ENCODE measurements around the gene MEIS2.

MEIS2 gene

GRCh38 chr15:37112971-37113670 is 12.8 kb upstream of the MEIS2 start:
- DNase-seq (ENCODE audit: low spot score), result no peak

- DNase-seq (ENCODE audit: low spot score), result no peak
Measured at GRCh38 chr15:37112171-37112570, 11.8 kb upstream of the MEIS2 start.

GRCh38 chr15:37111427-37111717 is 11.0 kb upstream of the MEIS2 start:
- peak; percentile 68 for DNase-seq (ENCODE audit: low spot score)

- DNase-seq (ENCODE audit: low spot score), result peak; percentile 82
Measured at GRCh38 chr15:37109872-37110572, 9.7 kb upstream of the MEIS2 start.

GRCh38 chr15:37109168-37109871 is 9.0 kb upstream of the MEIS2 start:
- no peak for DNase-seq (ENCODE audit: low spot score)

GRCh38 chr15:37108381-37109167 is 8.2 kb upstream of the MEIS2 start:
- DNase-seq (ENCODE audit: low spot score), result no peak

GRCh38 chr15:37107744-37108380 is 7.5 kb upstream of the MEIS2 start:
- DNase-seq (ENCODE audit: low spot score), result no peak

GRCh38 chr15:37107071-37107743 is 6.9 kb upstream of the MEIS2 start:
- DNase-seq (ENCODE audit: low spot score), result peak; percentile 82

- peak; percentile 78 for DNase-seq (ENCODE audit: low spot score)
Measured at GRCh38 chr15:37106490-37107001, 6.2 kb upstream of the MEIS2 start.

- DNase-seq (ENCODE audit: low spot score), result no peak
Measured at GRCh38 chr15:37105889-37106288, 5.5 kb upstream of the MEIS2 start.

- no peak for DNase-seq (ENCODE audit: low spot score)
Measured at GRCh38 chr15:37105029-37105428, 4.7 kb upstream of the MEIS2 start.

GRCh38 chr15:37104424-37104981 is 4.2 kb upstream of the MEIS2 start:
- DNase-seq (ENCODE audit: low spot score), result no peak

- no peak for DNase-seq (ENCODE audit: low spot score)
Measured at GRCh38 chr15:37103475-37104423, 3.4 kb upstream of the MEIS2 start.

- no peak for DNase-seq (ENCODE audit: low spot score)
Measured at GRCh38 chr15:37103163-37103435, 2.8 kb upstream of the MEIS2 start.

- no peak for DNase-seq (ENCODE audit: low spot score)
Measured at GRCh38 chr15:37102305-37103162, 2.2 kb upstream of the MEIS2 start.

- DNase-seq (ENCODE audit: low spot score), result no peak
Measured at GRCh38 chr15:37101980-37102304, 1.6 kb upstream of the MEIS2 start.

- no peak for DNase-seq (ENCODE audit: low spot score)
Measured at GRCh38 chr15:37100966-37101215, 542 bp upstream of the MEIS2 start.

GRCh38 chr15:37099319-37100108 is 835 bp downstream of the MEIS2 start:
- DNase-seq (ENCODE audit: low spot score), result peak; percentile 76

Measured in SK-N-DZ (cell line).